SK-N-SH (cell line): ENCODE measurements around the gene STARD3NL. TPM values are rescaled to one million over a fixed set of nuclear protein-coding genes. Genes with fewer than 3 reads are reported as not detected.

Source experiments
- CTCF ChIA-PET: fragments of 300-600, 350-600 bp; formaldehyde crosslinking; extraction: SDS; loops from one replicate; lab custom pipeline; 2021; lab: Yijun Ruan, JAX
- POLR2A ChIA-PET: fragments of 350-600 bp; sonication (Branson Sonifier 250); formaldehyde crosslinking; extraction: SDS; loops from one replicate; lab custom pipeline; 2020; ENCODE audit warnings: antibody characterized with exemption, inconsistent platforms; lab: Yijun Ruan, JAX
- DNase-seq: peaks from one replicate; pipeline ENCODE4 v3.0.0; 2012
- H2AFZ ChIP-seq: fragments of 200-600 bp; sonication (generic); 2 replicates; pipeline ENCODE4 v1.8.1; 2016; ENCODE audit warnings: antibody characterized with exemption, mild to moderate bottlenecking, low read depth
- H3F3A ChIP-seq: fragments of 200-600 bp; sonication (generic); replicated peaks from 2 replicates; pipeline ENCODE3; 2016; ENCODE audit warnings: antibody characterized with exemption, mild to moderate bottlenecking; ENCODE audit not compliant: insufficient read depth
- H3K27ac ChIP-seq, 2 experiments: fragments of 200-500 bp in 1 of 2; fragments of 200-600 bp in 1 of 2; sonication (Bioruptor generic) in 1 of 2; sonication (generic), shearing (Covaris generic) in 1 of 2; 2 replicates each; pipeline versions ENCODE4 v1.5.1 to v1.6.1; 2014 to 2016; ENCODE audit warnings: low read depth in 2 of 2, inconsistent platforms in 1 of 2, low read length in 1 of 2, mild to moderate bottlenecking in 1 of 2, mixed read lengths in 1 of 2
- H3K27me3 ChIP-seq: fragments of 200-600 bp; sonication (generic), shearing (Covaris generic); 2 replicates; pipeline ENCODE4 v1.6.1; 2016; ENCODE audit warnings: mixed run types; ENCODE audit not compliant: insufficient read depth
- H3K36me3 ChIP-seq, 2 experiments: fragments of 200-500 bp in 1 of 2; fragments of 200-600 bp in 1 of 2; sonication (Bioruptor generic) in 1 of 2; sonication (generic) in 1 of 2; replicated peaks in 1 of 2; 2 replicates each; pipeline versions ENCODE3 to v1.5.1; 2014 to 2016; ENCODE audit warnings: low read length in 1 of 2, mild to moderate bottlenecking in 1 of 2; ENCODE audit not compliant: insufficient read depth in 2 of 2, control insufficient read depth in 1 of 2
- H3K4me1 ChIP-seq, 2 experiments: fragments of 200-500 bp in 1 of 2; fragments of 200-600 bp in 1 of 2; sonication (Bioruptor generic) in 1 of 2; sonication (generic), shearing (Covaris generic) in 1 of 2; 2 replicates each; pipeline versions ENCODE4 v1.5.1 to v1.6.1; 2014 to 2016; ENCODE audit warnings: low read depth in 1 of 2, low read length in 1 of 2, mixed run types in 1 of 2; ENCODE audit not compliant: insufficient read depth in 2 of 2, control insufficient read depth in 1 of 2
- H3K4me2 ChIP-seq: fragments of 200-600 bp; sonication (generic), shearing (Covaris generic); 2 replicates; pipeline ENCODE4 v1.6.1; 2017; ENCODE audit warnings: mixed run types
- H3K4me3 ChIP-seq, 2 experiments: fragments of 200-500 bp in 1 of 2; fragments of 200-600 bp in 1 of 2; sonication (Bioruptor generic) in 1 of 2; sonication (generic), shearing (Covaris generic) in 1 of 2; 2 replicates each; pipeline versions ENCODE4 v1.5.1 to v1.8.1; 2014 to 2016; ENCODE audit warnings: low read depth in 2 of 2, inconsistent platforms in 1 of 2, low read length in 1 of 2, mild to moderate bottlenecking in 1 of 2, mixed read lengths in 1 of 2, moderate library complexity in 1 of 2
- H3K79me2 ChIP-seq: fragments of 200-600 bp; sonication (generic); 2 replicates; pipeline ENCODE4 v1.8.1; 2017; ENCODE audit warnings: mild to moderate bottlenecking; ENCODE audit not compliant: insufficient read depth
- H3K9ac ChIP-seq: fragments of 200-600 bp; sonication (generic); 2 replicates; pipeline ENCODE4 v1.6.1; 2017; ENCODE audit warnings: mixed run types
- H3K9me2 ChIP-seq: fragments of 200-600 bp; sonication (generic); 2 replicates; pipeline ENCODE4 v1.6.1; 2017; ENCODE audit warnings: mixed run types
- H3K9me3 ChIP-seq: fragments of 200-600 bp; sonication (generic); 2 replicates; pipeline ENCODE4 v1.6.1; 2017; ENCODE audit warnings: mixed run types, mild to moderate bottlenecking, moderate library complexity
- H4K20me1 ChIP-seq: fragments of 200-600 bp; sonication (generic); 2 replicates; pipeline ENCODE4 v1.6.1; 2017; ENCODE audit warnings: mild to moderate bottlenecking, mixed run types; ENCODE audit not compliant: insufficient read depth
- CTCF ChIP-seq: fragments of 200-600 bp; sonication (generic); IDR thresholded peaks from 2 replicates; pipeline ENCODE4 v1.6.1; 2017; ENCODE audit warnings: antibody characterized with exemption, mild to moderate bottlenecking, moderate library complexity
- EP300 ChIP-seq, 2 experiments: IDR thresholded peaks; 2 replicates each; pipeline versions ENCODE4 v1.4.0 to v1.6.1; 2012; ENCODE audit warnings: borderline replicate concordance in 1 of 2, low read depth in 1 of 2, low read length in 1 of 2
- GATA2 ChIP-seq: sonication (generic); formaldehyde crosslinking; IDR thresholded peaks from 2 replicates; pipeline ENCODE4 v1.5.0; 2020; ENCODE audit warnings: mild to moderate bottlenecking, missing genetic modification reagents
- IRF3 ChIP-seq: fragments of 150-350 bp; IDR thresholded peaks from 2 replicates; pipeline ENCODE4 v1.6.1; 2016; ENCODE audit warnings: mild to moderate bottlenecking, low read depth, low read length
- POLR2AphosphoS5 ChIP-seq: IDR thresholded peaks from 2 replicates; pipeline ENCODE4 v1.6.1; 2012; ENCODE audit warnings: low read depth, low read length
- USF1 ChIP-seq: IDR thresholded peaks from 2 replicates; pipeline ENCODE4 v1.4.0; 2012; ENCODE audit warnings: low read depth, borderline replicate concordance
- YY1 ChIP-seq: IDR thresholded peaks from 2 replicates; pipeline ENCODE4 v1.4.0; 2012; ENCODE audit warnings: low read depth, mild to moderate bottlenecking
- WGBS: methylation state at CpG from one replicate; pipeline ENCODE4 v1.1.6; 2017; ENCODE audit warnings: low lambda C conversion rate; 5-methylcytosine and 5-hydroxymethylcytosine counted together
- polyA plus RNA-seq, 3 experiments: library from polyadenylated mRNA; depleted of rRNA; stranded (reverse); fragments of >200 nt; gene quantifications; 2 replicates each; pipeline ENCODE4 v1.2.3, GENCODE V29; 2012

Gene STARD3NL
- polyA plus RNA-seq, 1 of the 3 experiments (the other 2 are of a cell fraction): 46.3 TPM

GRCh38 chr7:38154278-38154677 lies 23.8 kb upstream of the STARD3NL start:
- ChIA-PET CTCF (interaction anchor here (1.2 to 1.9 kb wide), 4 partner anchors 13 to 164 kb away, joined by 3 to 5 read pairs (median 3); no protein-coding TSS in a partner anchor), POLR2A (no interaction called here)
- WGBS: 45% methylated on average over 2 of the region's 2 CpGs

GRCh38 chr7:38160003-38160571 lies 18.0 kb upstream of the STARD3NL start:
- 24% methylated on average over 5 of the region's 5 CpGs for WGBS
- H3K36me3 ChIP-seq: no peaks in the 10 kb centered on the region
- H3K79me2 ChIP-seq: no peaks in the 10 kb centered on the region
- H3K27me3 ChIP-seq: no peaks in the 10 kb centered on the region; the same call in 1 of the 2 replicates
- H3K4me1 ChIP-seq: peaks cover 0 to 3% of the 10 kb centered on the region in 2 experiments; a peak in 1 of 4 replicates
- no peak overlapping the region for H2AFZ ChIP-seq
- TF ChIP-seq EP300 (IDR thresholded peaks at IDR 0.05; ENCODE audit: borderline replicate concordance in 1 of 2, low read depth in 1 of 2, low read length in 1 of 2) (peak in 1 of 2 experiments; percentile 20; a peak in 1 of 4 replicates), IRF3 (no peak), CTCF (no peak), GATA2 (CRISPR knock-in tag) (peak; percentile 80)
- CTCF ChIA-PET: interaction anchor here (0.7 to 2.9 kb wide), 5 partner anchors 52 to 175 kb away, joined by 3 to 9 read pairs (median 7); no protein-coding TSS in a partner anchor
- POLR2A ChIA-PET: interaction anchor here (0.8 kb wide), 1 partner anchor 18 kb away, joined by 3 read pairs; the partner anchor contains the start of gene STARD3NL
- DNase-seq: no peak
- H3K9me3 ChIP-seq: no peaks in the 10 kb centered on the region
- no peaks in the 10 kb centered on the region for H4K20me1 ChIP-seq
- peaks cover 5% of the 10 kb centered on the region; the same call in 1 of the 2 replicates for H3K9me2 ChIP-seq
- H3K4me2 ChIP-seq: no peak overlapping the region
- H3K4me3 ChIP-seq: no peak overlapping the region
- no peak overlapping the region for H3K27ac ChIP-seq
- H3K9ac ChIP-seq: no peak overlapping the region
- H3F3A ChIP-seq: no peaks in the 10 kb centered on the region

More at GRCh38 chr7:38154278-38154677, 23.8 kb upstream of the STARD3NL start:
- H3K79me2 ChIP-seq: no peaks in the 10 kb centered on the region
- no peaks in the 10 kb centered on the region for H3K27me3 ChIP-seq
- 0 out of 2 replicates have a peak, but pooled peaks cover 5% of the 10 kb centered on the region for H3K9me2 ChIP-seq
- H3K4me3 ChIP-seq: no peak overlapping the region
- H3K9ac ChIP-seq: no peak overlapping the region
- no peak for TF ChIP-seq POLR2AphosphoS5
- no peak for TF ChIP-seq YY1
- TF ChIP-seq USF1: no peak
- DNase-seq: no peak
- no peak overlapping the region for H3K4me2 ChIP-seq
- no peaks in the 10 kb centered on the region for H3F3A ChIP-seq
- no peak overlapping the region for H3K27ac ChIP-seq
- H3K36me3 ChIP-seq: no peaks in the 10 kb centered on the region
- H4K20me1 ChIP-seq: no peaks in the 10 kb centered on the region
- H2AFZ ChIP-seq: no peak overlapping the region
- H3K9me3 ChIP-seq: no peaks in the 10 kb centered on the region
- H3K4me1 ChIP-seq: no peaks in the 10 kb centered on the region
